Upper lobe of left lung (tissue), 4 donors: ENCODE data around the gene PLEK.

ENCODE experiments used
- CTCF ChIP-seq, 6 experiments: fragments of 450-650 bp in 4 of 6; fragments of 200-600 bp in 2 of 6; sonication (generic) in 2 of 6; IDR thresholded peaks; one replicate each; pipeline ENCODE4 v1.5.1; 2016 to 2019; ENCODE audit warnings: antibody characterized with exemption in 6 of 6
- POLR2A ChIP-seq, 4 donors: fragments of 450-650 bp; IDR thresholded peaks; one replicate each; pipeline ENCODE4 v1.5.1; 2016 to 2017; ENCODE audit warnings: antibody characterized with exemption in 4 of 4, mild to moderate bottlenecking in 2 of 4

GRCh38 chr2:68412127-68412819 lies 47.2 kb downstream of the PLEK start:
- TF ChIP-seq POLR2A (IDR thresholded peaks at IDR 0.05) (no peak), CTCF (IDR thresholded peaks at IDR 0.05) (no peak)
